Activated CD8-positive, alpha-beta T cell treated with anti-CD3 and anti-CD28 coated beads for 36 hours (primary cell): Measurements from ENCODE around the gene RPL22L1. TPM values are rescaled to one million over a fixed set of nuclear protein-coding genes. Genes with fewer than 3 reads are reported as not detected.
"Not testable (repeated sequence)": the region's sequence is repeated elsewhere in the genome, so short reads cannot be mapped to it uniquely, and the experiment has no call there.

ENCODE experiments used
- ATAC-seq: fragments of 200-7000 bp; cut with Tn5 transposase; one replicate; pipeline ENCODE4 v1.10.0; 2021; ENCODE audit warnings: mild to moderate bottlenecking, moderate library complexity
- CTCF ChIA-PET: fragments of 350-600 bp; sonication (Branson Sonifier 250); formaldehyde crosslinking; loops from one replicate; lab custom pipeline; 2021; ENCODE audit warnings: antibody characterized with exemption; lab: Charles Lee
- POLR2A ChIA-PET: fragments of 350-600 bp; sonication (Branson Sonifier 250); formaldehyde crosslinking; loops from one replicate; lab custom pipeline; 2021; ENCODE audit warnings: antibody characterized with exemption; lab: Charles Lee
- DNase-seq: peaks from one replicate; pipeline ENCODE4 v3.0.0-alpha.2; 2020
- H3K27ac Mint-ChIP-seq: one replicate; pipeline ENCODE4 v1.8.0; 2021; ENCODE audit warnings: mild to moderate bottlenecking, mixed read lengths
- H3K27me3 Mint-ChIP-seq: one replicate; pipeline ENCODE4 v1.8.0; 2021; ENCODE audit warnings: mixed read lengths
- H3K36me3 Mint-ChIP-seq: one replicate; pipeline ENCODE4 v1.8.0; 2021; ENCODE audit warnings: low read depth, mixed read lengths
- H3K4me1 Mint-ChIP-seq: one replicate; pipeline ENCODE4 v1.8.0; 2021; ENCODE audit warnings: low read depth, mixed read lengths
- H3K4me3 Mint-ChIP-seq: one replicate; pipeline ENCODE4 v1.8.0; 2021; ENCODE audit warnings: mild to moderate bottlenecking, moderate library complexity, mixed read lengths
- H3K9me3 Mint-ChIP-seq: one replicate; pipeline ENCODE4 v1.8.0; 2021; ENCODE audit warnings: mixed read lengths
- intact Hi-C: fragments of 100-400 bp; cut with micrococcal nuclease; formaldehyde crosslinking; loops from one replicate; pipeline ENCODE4 v1.10.0; 2022
- total RNA-seq, 2 experiments: library from RNA; stranded (reverse); gene quantifications; one replicate each; pipeline ENCODE4 v1.2.3, GENCODE V29; 2021
- TF ChIP-seq, protein P1 (sequence below): fragments of 200-600 bp; IDR thresholded peaks from one replicate; pipeline ENCODE4 v1.8.0; 2022; ENCODE audit warnings: antibody characterized with exemption, mild to moderate bottlenecking

The RPL22L1 gene
- total RNA-seq, 2 experiments from 2014 or later = 421 to 453 TPM

DNA sequence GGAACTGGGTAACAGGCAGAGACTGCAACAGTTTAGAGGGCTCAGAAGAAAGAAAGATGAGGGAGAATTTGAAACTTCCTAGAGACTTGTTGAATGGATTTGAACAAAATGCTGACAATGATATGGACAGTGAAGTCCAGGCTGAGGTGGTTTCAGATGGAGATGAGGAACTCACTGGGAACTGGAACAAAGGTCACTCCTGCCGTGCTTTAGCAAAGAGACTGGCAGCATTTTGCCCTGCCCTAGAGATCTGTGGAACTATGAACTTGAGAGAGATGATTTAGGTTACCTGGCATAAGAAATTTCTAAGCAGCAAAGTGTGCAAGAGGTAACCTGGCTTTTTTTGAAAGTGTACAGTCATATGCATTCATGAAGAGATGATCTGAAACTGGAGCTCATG, 26.8 kb upstream of the RPL22L1 start:
- CTCF ChIA-PET = no interaction called here
- DNase-seq (no peak), ATAC-seq (no peak)
- Mint-ChIP-seq H3K27ac (no peak overlapping the region), H3K4me3 (no peak overlapping the region), H3K27me3 (no peaks in the 10 kb centered on the region), H3K4me1 (peaks cover 2% of the 10 kb centered on the region), H3K9me3 (no peaks in the 10 kb centered on the region), H3K36me3 (peaks cover 28% of the 10 kb centered on the region)
- POLR2A ChIA-PET = no interaction called here
- intact Hi-C loops = no loop called here
- TF ChIP-seq, protein P1, sequence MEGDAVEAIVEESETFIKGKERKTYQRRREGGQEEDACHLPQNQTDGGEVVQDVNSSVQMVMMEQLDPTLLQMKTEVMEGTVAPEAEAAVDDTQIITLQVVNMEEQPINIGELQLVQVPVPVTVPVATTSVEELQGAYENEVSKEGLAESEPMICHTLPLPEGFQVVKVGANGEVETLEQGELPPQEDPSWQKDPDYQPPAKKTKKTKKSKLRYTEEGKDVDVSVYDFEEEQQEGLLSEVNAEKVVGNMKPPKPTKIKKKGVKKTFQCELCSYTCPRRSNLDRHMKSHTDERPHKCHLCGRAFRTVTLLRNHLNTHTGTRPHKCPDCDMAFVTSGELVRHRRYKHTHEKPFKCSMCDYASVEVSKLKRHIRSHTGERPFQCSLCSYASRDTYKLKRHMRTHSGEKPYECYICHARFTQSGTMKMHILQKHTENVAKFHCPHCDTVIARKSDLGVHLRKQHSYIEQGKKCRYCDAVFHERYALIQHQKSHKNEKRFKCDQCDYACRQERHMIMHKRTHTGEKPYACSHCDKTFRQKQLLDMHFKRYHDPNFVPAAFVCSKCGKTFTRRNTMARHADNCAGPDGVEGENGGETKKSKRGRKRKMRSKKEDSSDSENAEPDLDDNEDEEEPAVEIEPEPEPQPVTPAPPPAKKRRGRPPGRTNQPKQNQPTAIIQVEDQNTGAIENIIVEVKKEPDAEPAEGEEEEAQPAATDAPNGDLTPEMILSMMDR = no peak

DNA sequence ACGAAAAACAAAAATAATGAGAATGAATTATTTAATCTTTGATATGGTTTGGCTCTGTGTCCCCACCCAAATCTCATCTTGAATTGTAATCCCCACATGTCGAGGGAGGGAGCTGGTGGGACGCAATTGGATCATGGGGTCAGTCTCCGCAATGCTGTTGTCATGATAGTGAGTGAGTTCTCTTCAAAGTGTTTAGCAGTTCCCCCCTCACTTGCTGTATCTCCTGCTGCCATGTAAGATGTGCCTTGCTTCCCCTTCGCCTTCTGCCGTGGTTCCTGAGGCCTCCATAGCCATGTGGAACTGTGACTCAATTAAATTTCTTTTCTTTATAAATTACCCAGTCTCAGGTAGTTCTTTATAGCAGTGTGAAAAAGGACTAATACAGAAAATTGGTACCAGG, 26.3 kb upstream of the RPL22L1 start:
- H3K27ac Mint-ChIP-seq, intact Hi-C loops, POLR2A ChIA-PET, H3K27me3 Mint-ChIP-seq, ATAC-seq, H3K9me3 Mint-ChIP-seq, CTCF ChIA-PET, H3K4me3 Mint-ChIP-seq, H3K4me1 Mint-ChIP-seq, DNase-seq: not testable (repeated sequence)
- peaks cover 28% of the 10 kb centered on the region for H3K36me3 Mint-ChIP-seq

DNA sequence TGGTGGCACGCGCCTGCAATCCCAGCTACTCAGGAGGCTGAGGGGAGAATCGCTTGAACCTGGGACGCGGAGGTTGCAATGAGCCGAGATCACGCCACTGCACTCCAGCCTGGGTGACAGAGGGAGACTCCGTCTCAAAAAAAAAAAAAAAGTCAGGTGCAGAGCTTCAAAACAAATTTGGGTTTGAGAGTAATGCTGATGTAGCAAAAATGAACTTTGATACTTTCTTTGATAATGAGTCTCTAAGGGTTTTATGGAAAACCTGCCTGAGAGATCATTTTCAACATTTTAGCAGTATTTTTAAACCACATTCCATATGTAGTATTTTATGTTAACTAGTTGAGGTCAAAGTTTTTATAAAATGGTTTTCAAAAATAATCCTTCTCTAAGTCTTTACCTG, 23.9 kb upstream of the RPL22L1 start:
- POLR2A ChIA-PET = interaction anchor here (1.4 kb wide), 1 partner anchor 9 kb away, joined by 3 read pairs; no protein-coding TSS in a partner anchor
- intact Hi-C loops = no loop called here
- no peak for ATAC-seq
- Mint-ChIP-seq H3K4me3 (no peak overlapping the region), H3K27me3 (no peaks in the 10 kb centered on the region), H3K4me1 (no peaks in the 10 kb centered on the region), H3K9me3 (no peaks in the 10 kb centered on the region), H3K27ac (no peak overlapping the region), H3K36me3 (peaks cover 24% of the 10 kb centered on the region)
- no peak for DNase-seq
- TF ChIP-seq, protein P1 = no peak
- CTCF ChIA-PET = interaction anchor here (0.9 kb wide), 1 partner anchor 9 kb away, joined by 3 read pairs; no protein-coding TSS in a partner anchor

DNA sequence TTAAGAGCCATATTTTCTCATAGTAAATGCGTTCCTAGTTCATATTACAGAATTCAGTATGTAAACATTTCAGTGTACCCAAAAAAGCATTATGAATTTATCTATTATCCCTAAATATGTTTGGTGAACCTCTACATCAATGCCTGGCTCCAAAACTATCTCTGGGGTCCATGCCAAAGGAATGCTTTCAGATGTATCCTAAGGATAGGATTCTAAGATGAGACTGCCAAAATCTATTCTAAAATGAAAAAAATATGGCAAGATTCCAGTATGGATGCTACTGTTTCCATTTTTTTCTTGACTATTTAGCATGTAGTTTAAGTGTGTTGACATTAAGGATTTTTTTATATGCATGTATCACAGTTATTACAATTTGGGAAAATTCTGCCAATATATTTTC, 19.6 kb upstream of the RPL22L1 start:
- Mint-ChIP-seq H3K36me3 (peaks cover 10% of the 10 kb centered on the region), H3K27me3 (no peaks in the 10 kb centered on the region), H3K27ac (no peak overlapping the region), H3K9me3 (no peaks in the 10 kb centered on the region), H3K4me1 (no peaks in the 10 kb centered on the region), H3K4me3 (no peak overlapping the region)
- TF ChIP-seq, protein P1 = no peak
- DNase-seq (no peak), ATAC-seq (no peak)
- POLR2A ChIA-PET = interaction anchor here (0.9 kb wide), 2 partner anchors 18 kb away, joined by 3 read pairs; partner anchors contain the start of gene EIF5A2
- CTCF ChIA-PET = interaction anchor here (1.1 kb wide), 1 partner anchor 10 kb away, joined by 3 read pairs; no protein-coding TSS in a partner anchor
- intact Hi-C loops = no loop called here

DNA sequence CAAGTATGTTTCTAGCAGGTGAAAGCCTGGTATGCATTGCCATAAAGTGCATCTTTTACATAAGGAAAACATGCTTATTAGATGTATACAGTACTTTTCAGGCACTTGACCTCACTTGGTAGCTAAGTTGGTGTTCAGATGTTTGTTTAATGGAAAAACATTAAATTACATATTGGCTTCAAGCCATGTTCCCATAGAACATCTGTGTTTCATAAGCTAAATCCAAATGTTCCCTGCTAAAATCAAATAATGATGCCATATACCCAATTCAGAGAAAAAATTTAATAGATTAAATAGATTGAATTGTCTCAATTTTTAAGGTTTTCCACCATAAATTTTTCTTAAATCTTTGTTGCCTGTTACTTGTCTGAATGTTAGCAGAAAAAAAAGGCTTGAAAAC, 19.1 kb upstream of the RPL22L1 start:
- CTCF ChIA-PET = interaction anchor here (1.0 to 1.1 kb wide), 2 partner anchors 11 to 15 kb away, joined by 3 read pairs; no protein-coding TSS in a partner anchor
- H3K27ac Mint-ChIP-seq = no peak overlapping the region
- H3K27me3 Mint-ChIP-seq = no peaks in the 10 kb centered on the region
- ATAC-seq (no peak), DNase-seq (no peak)
- no peaks in the 10 kb centered on the region for H3K9me3 Mint-ChIP-seq
- peaks cover 9% of the 10 kb centered on the region for H3K36me3 Mint-ChIP-seq
- H3K4me1 Mint-ChIP-seq = no peaks in the 10 kb centered on the region
- no peak overlapping the region for H3K4me3 Mint-ChIP-seq
- TF ChIP-seq, protein P1 = no peak
- intact Hi-C loops = no loop called here
- POLR2A ChIA-PET = interaction anchor here (0.9 kb wide), 2 partner anchors 18 to 19 kb away, joined by 3 read pairs; partner anchors contain the start of gene EIF5A2

DNA sequence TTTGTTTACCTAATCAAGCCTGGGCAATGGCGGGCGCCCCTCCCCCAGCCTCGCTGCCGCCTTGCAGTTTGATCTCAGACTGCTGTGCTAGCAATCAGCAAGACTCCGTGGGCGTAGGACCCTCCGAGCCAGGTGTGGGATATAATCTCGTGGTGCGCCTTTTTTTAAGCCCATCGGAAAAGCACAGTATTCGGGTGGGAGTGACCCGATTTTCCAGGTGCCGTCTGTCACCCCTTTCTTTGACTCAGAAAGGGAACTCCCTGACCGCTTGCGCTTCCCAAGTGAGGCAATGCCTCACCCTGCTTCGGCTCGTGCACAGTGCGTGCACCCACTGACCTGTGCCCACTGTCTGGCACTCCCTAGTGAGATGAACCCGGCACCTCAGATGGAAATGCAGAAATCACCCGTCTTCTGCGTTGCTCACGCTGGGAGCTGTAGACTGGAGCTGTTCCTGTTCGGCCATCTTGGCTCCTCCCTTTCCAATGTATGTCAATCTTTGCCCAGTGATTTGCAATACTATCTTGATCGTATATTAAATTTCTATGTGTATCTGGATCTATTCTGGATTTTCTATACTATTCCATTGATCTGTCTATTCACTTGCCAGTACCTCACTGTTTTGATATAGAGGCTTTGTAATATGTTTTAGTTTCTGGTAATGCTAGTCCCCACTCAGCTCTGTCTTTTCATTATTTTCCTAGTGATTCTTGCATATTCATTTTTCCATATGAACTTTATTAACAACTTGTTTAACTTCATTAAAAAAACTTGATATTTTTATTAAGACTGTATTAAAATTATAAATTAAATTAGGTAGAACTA, 14.3 kb upstream of the RPL22L1 start:
- H3K9me3 Mint-ChIP-seq, ATAC-seq, H3K4me1 Mint-ChIP-seq, H3K4me3 Mint-ChIP-seq, H3K36me3 Mint-ChIP-seq, H3K27ac Mint-ChIP-seq, DNase-seq, H3K27me3 Mint-ChIP-seq, intact Hi-C loops: not testable (repeated sequence)
- POLR2A ChIA-PET = interaction anchor here (0.6 kb wide), 1 partner anchor 15 kb away, joined by 3 read pairs; the partner anchor contains the start of gene RPL22L1
- CTCF ChIA-PET = interaction anchor here (0.6 to 1.3 kb wide), 3 partner anchors 9 to 318 kb away, joined by 3 read pairs; no protein-coding TSS in a partner anchor

DNA sequence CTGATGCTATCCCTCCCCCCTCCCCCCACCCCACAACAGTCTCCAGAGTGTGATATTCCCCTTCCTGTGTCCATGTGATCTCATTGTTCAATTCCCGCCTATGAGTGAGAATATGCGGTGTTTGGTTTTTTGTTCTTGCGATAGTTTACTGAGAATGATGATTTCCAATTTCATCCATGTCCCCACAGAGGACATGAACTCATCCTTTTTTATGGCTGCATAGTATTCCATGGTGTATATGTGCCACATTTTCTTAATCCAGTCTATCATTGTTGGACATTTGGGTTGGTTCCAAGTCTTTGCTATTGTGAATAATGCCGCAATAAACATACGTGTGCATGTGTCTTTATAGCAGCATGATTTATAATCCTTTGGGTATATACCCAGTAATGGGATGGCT, 8.7 kb upstream of the RPL22L1 start:
- H3K27ac Mint-ChIP-seq, H3K4me3 Mint-ChIP-seq, H3K4me1 Mint-ChIP-seq, CTCF ChIA-PET, intact Hi-C loops, H3K27me3 Mint-ChIP-seq, H3K36me3 Mint-ChIP-seq, ATAC-seq, DNase-seq, POLR2A ChIA-PET, H3K9me3 Mint-ChIP-seq: not testable (repeated sequence)

DNA sequence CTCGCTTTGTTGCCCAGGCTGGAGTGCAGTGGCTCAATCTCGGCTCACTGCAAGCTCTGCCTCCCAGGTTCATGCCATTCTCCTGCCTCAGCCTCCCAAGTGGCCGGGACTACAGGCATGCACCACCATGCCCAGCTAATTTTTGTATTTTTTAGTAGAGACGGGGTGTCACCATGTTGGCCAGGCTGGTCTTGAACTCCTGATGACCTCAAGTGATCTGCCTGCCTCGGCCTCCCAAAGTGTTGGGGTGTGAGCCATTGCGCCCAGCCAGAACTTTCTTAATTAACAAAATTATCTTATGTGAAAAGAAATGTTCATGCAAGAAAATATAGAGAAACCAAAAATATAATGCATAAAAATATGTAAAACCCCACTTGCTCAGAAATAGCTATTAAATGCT, 7.3 kb upstream of the RPL22L1 start:
- H3K4me3 Mint-ChIP-seq, H3K9me3 Mint-ChIP-seq, DNase-seq, H3K4me1 Mint-ChIP-seq, H3K27me3 Mint-ChIP-seq, ATAC-seq, H3K27ac Mint-ChIP-seq, POLR2A ChIA-PET, H3K36me3 Mint-ChIP-seq, intact Hi-C loops, CTCF ChIA-PET: not testable (repeated sequence)
